LoVo (cell line): ENCODE measurements around the gene TRIM28.

Experiments
- DNase-seq: peaks from one replicate; pipeline ENCODE4 v3.0.0-alpha.2; 2016; ENCODE audit warnings: low spot score

The TRIM28 gene

DNA sequence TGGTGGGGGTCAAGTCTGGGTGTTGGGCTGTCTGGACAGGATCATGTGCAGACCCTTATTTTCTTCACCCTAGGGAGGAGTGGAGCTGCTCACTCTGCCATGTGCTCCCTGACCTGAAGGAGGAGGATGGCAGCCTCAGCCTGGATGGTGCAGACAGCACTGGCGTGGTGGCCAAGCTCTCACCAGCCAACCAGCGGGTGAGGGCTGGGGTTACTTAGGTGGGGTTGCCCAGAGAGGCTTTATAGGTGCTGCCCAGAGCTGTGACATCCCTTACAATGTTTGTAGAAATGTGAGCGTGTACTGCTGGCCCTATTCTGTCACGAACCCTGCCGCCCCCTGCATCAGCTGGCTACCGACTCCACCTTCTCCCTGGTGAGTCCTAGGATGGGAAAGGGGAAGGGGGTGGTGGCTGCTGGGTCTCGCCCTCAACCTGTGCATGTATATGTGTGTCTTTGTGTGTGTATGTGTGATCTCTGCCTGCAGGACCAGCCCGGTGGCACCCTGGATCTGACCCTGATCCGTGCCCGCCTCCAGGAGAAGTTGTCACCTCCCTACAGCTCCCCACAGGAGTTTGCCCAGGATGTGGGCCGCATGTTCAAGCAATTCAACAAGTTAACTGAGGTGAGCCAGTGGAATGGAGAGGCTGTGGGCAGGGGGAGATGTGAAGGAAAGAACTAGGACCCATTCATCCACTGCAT is 5.9 kb downstream of the TRIM28 start:
- no peak for DNase-seq

DNA sequence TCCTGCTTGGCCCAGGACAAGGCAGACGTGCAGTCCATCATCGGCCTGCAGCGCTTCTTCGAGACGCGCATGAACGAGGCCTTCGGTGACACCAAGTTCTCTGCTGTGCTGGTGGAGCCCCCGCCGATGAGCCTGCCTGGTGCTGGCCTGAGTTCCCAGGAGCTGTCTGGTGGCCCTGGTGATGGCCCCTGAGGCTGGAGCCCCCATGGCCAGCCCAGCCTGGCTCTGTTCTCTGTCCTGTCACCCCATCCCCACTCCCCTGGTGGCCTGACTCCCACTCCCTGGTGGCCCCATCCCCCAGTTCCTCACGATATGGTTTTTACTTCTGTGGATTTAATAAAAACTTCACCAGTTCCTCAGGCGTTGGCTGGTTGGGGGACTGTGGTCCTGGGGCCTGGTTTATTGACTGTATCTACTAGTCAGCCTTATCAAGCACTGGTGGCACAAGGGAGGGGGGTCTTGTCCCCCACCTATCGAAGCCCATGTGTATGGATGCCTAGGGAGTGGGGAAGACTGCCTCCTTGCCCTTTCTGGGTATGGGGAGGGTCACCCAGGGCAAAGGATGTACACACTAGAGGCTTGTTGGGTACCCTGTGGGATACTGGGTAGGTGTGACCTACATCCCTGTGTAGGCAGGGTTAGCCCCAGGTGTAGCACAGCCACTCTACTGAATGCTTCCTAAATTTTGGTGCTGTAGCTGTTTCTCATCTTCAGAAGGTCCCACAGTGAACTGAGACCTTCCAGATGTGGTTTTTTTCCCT is 6.7 kb downstream of the TRIM28 start:
- DNase-seq: no peak

DNA sequence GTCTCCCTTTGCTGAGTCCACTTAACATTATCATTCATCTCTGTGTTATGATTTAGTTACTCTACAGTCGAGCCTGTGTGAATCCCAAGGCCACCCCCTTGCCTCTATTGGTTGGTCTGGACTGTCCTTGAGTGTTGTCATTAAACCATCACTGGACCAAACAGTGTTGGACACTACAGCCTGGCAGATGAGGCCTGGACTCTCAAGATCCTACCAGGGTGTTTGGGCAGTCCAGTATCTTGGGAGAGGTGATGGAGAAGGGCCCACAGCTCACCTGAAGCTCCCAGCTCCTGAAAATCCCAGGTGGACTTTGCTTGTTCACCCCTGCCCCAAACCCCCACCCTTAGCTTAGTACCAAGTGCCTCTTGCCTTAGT is 7.2 kb downstream of the TRIM28 start:
- DNase-seq: no peak

DNA sequence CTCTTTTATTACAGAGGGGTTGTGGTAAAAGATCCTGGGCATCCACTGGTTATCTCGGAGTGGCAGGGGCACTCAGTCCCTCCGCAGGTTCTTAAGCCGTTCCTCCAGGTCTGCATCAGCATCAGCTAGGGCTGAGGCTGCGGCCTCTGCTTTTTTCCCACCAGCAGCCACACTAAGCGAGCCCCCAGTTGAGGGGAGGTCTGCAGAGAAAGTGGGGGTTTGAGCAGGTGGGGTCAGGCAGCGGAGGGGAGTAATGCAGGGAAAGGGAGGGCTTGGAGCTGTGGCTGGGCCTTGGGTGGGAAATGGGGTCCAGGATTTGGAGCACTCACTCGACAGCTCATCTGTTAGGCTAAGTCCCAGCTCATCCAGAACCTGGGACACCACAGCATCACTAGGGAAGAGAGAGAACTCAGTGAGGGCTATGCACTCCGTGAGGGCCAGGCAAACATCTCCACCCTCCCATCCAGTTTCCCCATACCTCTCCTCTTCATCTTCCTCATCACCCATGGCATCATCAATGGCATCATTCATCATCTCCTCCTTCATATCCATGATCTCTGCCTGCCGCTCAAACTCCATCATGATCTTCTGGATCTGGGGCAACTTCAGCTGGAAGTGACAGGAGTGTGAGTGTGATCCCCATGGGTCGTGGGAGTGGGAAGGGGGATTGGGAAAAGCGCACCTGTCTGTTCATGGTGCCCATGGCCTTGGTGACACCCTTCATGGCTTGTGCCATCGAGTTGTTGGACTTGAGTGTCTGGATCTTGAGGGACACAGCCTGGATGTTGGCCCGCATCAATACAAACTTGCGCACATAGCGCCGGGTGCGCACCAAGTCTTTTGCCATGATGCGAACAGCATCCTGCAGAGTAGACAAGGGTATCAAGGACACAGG is 8.0 kb downstream of the TRIM28 start:
- DNase-seq: no peak

DNA sequence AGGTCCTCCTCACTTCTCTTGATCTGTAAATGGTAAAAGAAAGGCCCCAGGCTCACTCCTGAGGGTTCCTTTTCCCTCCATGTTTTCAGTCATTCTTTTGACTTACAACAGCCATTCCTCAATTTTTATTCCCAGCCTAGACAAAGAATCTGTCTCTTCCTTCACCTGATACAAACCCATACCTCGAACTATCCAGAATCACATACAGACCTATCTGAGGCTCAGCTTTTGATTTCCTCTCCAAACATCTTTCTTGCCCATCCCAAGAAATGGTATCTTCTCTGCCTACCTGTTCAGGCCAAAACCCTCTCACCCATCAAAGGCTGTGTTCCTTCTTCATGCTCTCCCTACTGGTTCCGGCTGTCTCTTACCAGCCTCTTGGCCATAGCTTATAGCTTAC is 8.8 kb downstream of the TRIM28 start:
- no peak for DNase-seq

DNA sequence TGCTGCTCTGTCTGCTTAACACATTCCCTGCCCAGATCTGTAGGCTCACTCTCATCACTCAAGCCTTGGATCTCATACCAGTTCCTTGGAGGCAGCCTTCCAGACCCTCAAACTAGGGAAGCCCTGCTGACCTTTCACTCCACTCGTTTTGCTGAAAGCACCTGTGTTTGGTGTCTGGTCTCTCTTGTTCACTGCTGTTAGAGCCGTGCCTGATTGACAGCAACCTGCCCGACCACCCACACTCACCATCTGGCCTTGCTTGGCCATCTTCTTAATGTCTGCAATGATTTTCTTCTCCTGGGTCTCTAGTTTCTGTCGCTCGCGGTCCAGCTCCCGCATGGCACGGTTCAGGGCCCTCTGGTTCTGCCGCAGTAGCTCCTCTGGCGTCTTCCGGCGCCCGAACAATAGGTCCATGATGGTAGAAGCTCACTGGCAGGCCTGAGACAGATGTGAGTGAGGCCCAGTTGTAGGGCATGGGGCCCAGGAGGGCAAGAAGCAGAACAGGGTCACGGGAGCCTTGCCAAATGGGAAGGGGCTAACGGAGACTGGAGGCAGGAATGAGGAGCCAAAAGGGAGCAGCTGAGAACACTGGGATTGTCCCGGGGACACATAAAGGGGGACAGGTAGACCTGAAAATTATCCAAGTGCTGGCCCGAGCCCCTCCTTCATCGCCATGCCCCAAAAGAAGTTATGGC is 10.1 kb downstream of the TRIM28 start:
- no peak for DNase-seq

DNA sequence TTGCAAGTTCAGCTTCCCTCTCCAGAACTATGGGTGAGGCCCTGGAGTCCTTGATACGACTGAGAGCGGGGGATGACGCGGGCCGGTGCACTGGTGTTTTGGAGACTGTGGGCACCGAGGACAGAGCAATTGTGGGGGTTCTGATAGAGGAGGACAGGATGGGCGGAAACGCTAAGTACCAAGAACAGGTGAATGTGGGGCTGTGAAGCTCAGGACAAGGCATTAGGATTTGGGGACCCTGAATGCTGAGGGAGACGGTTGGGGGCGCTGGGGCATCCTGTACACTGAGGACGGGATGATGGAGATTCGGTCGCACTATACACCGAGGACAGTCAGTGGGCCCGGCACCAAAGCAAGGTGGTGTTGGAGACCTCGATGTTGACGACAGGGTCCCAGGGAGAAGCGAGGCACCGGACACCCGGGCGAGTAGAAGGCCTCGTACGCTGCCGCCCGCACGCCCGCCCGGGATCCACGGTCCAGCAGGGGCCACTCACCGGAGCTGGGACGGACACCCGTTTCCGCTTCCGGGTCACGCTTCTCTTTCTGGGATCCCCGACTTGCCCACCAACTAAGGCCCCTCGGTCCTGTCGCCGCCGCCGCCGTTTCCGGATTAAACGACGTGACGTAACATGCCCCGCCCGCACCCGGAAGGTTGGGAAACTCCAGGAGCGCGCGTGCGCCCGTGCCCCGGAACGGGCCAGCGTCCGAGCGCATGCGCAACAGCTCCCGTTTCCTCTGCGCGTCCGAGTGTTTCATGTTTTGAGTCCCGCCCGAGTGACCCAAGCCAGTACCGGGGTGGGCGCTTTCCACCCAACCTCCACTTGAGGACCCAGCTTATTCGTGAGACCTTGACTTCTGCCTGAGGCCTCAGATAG is 10.9 kb downstream of the TRIM28 start, which contains the start of gene CHMP2A:
Gene CHMP2A, minus strand, starts transcription at position 612 of the 875 bp plus-strand sequence. CDS start 893 bp downstream, outside the sequence.
- DNase-seq: peak; percentile 95

DNA sequence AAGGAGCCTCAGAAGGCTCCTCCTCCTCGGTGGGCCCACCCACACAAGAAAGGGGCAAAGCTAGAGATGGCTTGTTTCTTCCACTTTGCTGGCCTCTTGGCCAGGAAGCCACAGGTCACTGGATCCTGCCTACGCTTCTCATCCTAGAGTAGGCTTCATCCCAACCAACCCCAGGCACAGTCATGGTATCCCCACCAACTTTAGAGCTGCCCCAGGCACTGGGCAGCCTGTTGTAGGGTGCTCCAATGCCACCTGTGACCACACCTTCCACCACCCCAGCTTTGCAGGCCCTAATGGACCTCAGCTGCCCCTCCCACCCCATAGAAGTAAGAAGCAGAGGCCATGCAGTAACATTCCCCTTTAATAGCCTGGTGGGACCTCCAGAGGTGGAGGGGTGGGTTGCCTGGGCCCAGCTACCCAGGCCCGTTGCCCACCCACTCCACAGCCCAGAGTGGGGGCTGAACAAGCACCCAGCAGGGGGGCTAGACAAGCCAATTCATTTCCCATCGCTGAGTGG is 11.6 kb downstream of the TRIM28 start:
- no peak for DNase-seq

DNA sequence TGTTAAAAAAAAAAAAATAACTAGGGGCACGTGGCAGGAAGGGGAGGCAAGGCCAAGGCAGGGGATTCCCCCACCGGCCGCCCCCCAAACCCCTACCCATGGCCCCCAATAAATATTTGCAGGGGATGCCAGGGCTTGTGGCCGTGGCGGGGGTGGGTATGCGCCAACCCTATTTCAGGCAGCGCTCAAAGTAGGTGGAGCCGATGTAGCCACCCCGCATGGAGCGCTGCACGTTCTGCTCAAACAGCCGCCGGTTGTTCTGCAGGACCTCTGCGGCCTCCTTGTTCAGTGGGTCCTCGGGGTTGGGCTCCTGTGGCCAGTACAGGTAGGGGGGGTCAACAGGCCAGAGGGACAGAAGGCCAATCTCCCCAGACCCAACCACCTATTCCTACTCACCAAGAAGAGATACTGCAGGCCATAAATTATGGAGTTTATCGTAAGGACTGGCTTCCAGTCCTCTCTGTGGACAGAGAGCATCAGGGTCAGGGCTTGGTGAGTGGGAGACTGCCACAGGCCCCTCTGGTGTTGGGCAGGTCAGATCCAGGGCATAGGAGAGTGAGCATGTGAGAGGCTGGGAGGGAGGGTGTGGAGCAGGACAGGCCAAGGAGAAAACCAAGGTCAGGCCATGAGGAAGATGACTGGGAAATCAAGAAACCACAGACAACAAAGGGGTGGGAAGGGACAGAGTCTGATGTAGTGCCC is 12.2 kb downstream of the TRIM28 start:
- no peak for DNase-seq

DNA sequence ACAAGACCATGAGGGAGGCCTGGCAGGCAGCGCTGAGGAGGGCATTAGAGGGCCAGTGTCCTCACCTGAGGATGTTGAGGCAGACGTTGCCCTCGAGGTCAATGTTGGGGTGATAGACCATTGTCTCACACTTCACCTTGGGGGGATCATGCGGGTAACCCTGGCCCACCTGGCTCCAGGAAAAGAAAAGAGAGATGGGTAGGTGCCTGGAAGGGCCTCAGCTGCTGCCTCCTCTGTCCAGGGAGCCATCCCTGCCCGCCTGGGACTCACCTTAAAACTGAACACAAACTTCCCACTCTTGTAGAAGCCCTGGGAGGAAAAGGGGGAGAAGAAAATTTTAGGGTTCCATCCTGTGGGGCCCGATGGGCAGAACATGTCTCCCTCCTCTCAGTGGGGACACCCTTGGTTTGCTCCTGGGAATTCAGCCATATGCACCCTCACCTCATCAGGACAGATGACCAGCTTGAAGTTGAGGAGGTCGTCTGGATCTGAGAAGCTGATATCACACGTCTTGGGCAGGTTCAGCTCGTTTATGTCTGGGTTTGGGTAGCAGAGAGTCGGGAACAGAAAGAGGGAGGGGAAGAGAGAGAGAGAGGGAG is 12.9 kb downstream of the TRIM28 start:
- no peak for DNase-seq

DNA sequence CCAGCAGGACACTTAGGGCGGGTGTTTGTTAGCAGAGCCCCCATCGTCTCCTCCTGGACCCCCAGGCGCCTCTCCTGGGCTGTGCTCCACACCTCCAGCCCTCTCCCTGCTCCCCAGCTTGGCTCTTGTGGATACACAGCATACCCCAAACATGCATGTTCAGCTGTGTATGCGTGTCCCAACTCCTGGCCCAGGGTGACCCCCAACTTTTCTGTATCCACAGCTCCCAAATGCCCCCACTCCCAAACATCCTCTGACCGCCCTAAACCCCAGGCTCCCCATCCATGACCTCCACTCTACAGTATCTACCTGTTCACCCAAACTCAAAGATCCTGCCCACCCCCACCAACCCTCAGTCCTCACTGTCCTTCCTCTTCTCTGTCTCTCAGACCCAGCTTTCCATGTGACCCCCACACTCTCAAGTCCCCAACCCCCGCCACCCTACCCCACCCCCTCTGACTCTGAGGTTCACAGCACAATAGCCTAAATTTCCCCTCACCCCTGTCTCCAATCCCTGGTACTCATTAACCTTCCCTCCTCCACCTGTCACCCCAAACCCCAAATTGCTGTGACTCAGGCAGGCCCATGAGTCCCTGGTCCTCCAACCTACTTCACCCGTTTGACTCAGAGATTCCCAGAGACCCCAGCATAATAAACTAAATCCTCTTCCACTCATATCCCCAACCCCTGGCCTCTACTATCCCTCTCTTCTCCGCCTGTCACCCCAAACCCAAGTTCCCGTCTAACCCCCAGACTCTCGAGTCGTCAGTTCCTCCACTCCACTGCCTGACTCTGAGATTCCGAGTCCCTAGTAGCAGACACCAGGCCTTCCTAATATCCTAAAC is 13.6 kb downstream of the TRIM28 start:
- no peak for DNase-seq

DNA sequence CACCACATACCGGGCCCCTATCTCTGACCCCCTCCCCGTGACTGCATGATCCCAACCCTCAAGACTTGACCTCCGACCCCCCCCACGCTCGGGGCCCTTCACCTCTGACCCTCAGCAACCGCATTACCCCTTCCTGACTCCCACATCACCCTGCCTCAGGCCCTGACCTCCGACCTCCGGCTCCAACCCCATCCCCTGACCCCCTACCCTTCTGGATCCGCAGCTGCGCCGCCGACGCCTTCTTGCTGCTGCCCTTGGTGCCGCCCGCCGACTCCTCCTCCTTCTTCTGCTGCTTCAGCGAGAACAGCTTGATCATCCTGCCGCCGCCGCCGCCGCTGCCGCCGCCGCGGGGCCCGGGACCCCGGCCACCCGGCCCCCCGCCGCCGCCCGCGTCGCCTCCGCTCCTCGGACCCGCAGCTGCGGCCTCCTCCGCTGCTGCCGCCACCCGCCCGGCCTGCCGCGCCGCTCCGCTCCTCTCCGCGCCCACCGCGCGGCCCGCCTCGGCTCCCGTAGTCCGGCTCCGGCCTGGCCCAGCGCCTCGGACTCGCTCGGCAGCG is 14.3 kb downstream of the TRIM28 start, which contains the start of gene UBE2M:
Gene UBE2M, minus strand, starts transcription at position 546 of the 557 bp plus-strand sequence. Its CDS starts 230 bp downstream, at position 316.
- DNase-seq: no peak

DNA sequence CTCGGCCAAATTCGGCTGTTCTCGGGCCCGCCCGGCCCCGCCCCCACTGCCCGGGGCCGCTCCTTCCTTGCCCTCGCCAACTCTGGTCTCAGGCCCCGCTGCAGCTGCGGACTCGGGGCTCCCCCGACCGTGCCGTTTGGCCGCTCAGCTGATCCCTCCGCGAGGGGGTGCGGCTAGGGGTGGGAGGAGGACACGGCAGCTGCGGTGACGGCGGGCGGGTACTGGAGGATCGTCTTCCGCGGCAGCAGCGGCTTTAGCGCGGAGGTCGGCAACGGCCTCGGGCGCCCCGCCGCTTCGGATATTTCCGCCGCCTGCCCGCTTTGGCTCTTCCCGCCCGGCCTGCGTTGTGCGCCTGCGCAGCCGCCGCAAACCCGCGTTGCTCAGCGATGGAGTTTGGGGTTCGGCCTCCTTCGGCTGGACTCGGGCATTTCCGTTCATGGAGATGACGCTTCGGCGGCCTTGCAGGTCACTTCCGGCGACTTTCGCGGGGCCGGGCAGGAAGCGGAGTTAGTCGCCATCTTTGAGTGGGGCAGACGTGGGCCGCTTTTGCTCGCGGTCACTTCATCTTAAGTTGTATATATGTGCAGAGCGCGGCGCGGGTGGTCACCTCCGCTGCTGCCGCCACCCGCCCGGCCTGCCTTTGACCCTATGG is 14.9 kb downstream of the TRIM28 start:
- DNase-seq: peak; percentile 98

DNA sequence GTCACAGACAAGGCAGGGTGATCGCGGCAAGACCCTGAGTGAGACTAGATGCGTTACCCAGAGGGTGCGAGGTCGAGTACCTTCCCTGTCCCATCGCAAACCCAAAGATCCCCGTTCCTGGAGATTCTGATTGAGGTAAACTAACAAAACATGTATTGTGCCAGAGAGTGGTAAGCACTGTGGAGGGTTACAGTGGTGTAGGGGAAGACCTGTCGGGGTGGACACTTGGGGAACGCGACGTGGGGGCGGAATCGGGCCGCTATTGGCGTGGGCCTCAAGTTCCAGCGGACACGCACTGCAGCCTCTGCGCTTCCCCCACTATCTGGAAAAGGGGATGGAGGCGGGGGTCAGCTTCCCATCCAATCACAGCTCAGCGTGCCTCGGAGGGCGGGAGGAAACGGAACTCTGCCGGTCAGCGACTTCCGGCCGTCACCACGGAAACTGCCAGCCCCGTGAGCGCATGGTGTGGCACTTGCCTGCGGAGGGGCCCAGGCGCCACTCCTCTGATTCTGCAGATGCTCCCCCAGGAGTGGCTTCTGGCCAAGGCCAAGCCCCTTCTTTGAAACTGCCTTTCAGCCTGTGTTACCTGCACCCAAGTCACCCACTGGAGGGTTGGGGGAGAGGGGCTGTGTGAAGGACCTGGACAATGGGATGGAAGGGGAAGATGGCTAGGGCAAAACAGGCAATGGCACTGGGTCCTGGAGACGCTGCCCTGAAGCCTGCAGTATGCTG is 15.6 kb downstream of the TRIM28 start:
- peak; percentile 92 for DNase-seq

DNA sequence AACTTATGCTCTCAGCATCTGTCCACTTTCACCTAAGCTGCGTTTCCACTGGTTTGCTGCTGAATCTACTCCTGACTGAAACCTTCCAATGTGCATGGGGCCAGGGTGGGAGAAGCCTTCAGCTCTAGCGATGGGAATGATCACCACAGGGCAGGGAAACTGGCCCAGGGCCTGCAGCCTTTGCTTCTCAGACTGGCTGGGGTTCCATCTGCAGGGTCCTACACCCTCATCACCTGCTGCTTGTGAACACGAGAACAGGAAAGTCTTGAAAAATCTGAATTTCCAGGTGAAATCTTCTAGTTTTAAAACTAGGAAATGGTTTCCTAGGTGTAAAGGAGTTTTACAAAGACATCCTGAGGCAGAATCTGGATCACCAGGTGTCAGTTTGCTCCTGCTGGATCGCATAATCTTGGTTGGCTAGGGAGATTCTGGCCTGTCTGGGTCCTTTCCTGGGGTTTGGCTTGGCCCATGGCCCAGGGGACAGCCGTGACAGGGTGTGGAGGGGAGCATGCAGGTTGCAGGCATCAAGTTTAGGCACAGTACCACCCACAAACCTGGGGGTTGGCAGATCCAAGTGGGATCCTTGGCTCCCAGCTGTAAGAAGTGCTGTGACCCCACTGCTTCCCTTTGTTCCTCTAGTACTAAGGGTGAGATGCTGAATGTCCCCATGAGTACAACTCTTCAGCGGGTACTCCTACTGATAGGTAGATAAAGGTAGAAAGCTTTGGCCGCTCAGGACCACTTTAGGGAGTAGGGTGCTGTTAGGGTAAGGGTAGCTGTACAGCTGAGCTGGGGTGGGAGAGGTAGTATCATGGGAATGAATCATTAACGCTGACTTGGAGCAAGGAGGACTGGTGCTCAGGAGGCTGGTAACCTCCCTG is 16.4 kb downstream of the TRIM28 start:
- no peak for DNase-seq

DNA sequence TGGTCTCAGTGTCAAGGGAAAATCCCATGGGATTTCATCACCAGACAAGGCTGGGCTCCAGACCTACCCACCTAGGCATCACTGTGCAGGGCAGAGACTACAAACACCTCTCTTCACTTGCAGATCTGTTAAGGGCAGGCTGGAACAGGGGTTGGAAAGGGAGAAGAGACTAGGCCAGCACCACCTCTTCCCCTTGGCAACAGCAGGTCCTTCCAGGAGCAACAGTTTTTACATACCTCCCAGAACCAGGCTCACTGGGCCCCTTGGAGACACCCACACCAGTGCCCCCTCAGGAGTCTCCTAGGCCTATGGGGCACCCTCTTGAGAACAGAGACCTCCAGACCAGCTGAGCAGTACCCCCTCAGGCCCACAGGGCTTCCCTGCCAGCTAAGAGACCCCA is 17.1 kb downstream of the TRIM28 start:
- no peak for DNase-seq
